NCI-H1105 treated with DMSO at 0.1 percent for 48 hours (cell line): ENCODE measurements around the gene RHBDF1.
A peak's percentile ranks its signal among the peaks of the same experiment; 100 is the strongest.

Source experiments
- DNase-seq: peaks from one replicate; lab custom pipeline; 2025; lab: John Stamatoyannopoulos, UW

The RHBDF1 gene

DNA sequence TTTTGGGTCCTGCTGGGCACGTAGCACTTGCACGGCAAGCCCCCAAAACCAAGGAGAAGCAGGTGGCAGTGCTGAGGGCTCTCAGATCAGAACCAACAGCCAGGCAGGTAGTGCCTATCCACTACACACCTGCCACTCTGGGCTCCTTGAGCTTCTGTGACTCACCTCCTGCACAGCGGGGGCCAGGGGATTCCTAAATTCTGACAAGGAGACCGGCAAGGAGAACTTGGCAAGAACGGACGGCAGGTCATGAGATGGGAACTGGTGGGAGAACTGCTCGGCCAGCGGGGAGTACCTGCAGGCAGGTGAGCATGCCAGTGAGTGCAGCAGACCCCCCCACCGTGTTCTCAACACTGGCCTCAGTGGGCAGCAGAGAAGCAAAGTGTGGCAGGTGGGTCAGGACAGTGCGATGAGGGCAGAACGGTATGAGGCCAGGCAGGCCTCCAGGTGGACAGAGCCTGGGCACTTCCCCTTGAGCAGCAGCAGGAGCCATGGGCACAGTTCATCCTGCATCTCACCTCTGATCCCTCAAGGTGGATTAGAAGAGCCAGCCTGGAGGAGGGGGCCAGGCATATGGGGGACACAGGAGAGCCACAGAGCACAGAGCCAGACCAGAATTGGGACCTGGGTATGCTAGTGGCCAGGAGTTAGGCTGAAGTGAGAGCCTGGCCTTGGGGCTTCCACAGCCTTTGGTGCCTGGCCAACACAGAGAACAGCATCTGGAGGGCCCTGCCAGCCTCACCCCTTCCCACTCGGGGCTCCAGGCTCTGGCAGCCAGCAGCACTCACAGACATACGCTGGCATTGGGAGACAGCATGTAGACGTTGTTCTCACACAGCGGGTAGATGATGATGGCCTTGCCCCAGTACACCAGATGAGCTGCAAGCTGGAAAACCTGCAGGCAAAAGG lies 20.3 kb upstream of the RHBDF1 start:
- DNase-seq, result no peak

DNA sequence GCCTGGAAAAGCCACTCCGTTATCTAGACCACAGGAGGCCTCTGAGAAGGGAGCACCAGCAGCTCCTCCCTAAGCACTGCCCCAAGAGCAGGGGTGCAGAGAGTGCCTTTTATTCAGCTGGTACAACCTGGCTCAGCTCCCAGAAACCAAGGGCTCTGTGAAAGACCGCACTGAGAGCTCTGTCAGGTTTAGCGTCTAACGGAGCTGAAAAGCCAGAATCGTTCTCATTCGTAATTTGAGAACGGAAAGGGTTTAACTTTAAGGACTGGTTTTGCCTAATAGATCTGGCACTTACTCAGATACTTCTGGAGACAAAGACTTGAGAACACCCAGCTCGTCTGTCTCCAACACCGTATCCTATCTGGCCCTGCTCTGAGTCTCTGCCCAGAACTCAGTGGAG lies 19.1 kb upstream of the RHBDF1 start:
- DNase-seq, result peak; percentile 64

DNA sequence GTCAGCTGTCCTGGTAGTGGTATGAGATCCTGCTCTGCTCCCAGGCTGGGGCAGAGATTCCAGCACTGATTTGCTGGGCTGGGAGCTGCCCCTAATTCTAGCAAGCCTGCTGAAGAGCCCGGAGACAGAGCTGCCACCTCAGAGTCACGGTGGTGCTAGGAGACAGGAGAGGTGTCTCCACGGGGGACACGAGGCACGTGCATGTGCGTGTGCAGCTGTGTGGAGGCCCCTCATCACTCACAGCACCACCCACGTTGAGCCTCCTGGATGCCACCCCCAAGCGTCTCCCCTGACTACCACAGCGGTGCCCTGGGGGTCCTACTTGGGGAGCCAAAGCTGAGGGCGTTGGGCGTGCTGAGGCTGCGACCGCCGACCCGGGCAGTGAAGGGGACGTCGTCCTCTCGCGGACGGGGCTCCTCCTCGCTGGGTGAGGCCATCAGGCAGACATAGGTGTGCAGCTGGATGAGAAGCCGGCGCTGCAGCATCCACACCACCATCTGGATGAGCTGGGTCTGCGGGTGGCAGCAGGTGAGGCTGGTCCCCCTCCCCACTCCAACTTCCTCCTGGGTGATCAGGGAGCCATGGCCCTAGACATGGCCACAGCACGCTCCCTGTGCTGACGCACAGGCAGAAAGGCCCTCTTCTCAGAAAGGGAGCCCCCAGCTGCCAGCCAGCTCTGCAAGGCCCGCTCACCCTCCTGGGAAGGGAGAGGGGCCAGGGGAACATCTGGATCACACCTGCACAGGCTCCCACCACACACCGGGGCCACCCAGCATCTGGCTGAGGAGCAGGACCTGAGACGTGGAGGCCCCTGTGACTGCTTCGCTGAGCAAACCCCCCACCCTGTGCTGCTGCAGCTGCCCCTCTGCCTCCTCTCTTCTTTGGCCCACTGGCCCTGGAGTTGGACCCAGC lies 17.2 kb upstream of the RHBDF1 start:
- no peak for DNase-seq

DNA sequence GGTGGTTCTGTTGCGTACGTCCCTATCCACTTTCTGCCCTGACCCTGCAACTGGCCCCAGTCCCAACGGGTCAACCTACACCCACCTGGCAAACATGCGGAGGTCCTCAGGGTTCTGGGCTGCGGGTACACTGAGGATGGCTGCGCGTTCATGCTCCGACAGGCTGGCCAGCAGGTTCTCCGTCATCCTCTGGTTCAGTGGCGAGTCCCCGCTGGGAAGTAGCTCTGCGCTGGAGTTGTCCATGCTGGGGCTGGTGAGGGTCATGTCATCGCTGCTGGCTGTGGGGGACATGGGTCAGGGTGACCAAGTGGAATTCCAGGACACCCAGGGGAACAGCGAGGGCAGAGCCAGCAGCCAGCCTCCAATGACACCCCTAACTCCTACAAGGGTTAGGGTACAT lies 16.2 kb upstream of the RHBDF1 start:
- DNase-seq, result no peak

DNA sequence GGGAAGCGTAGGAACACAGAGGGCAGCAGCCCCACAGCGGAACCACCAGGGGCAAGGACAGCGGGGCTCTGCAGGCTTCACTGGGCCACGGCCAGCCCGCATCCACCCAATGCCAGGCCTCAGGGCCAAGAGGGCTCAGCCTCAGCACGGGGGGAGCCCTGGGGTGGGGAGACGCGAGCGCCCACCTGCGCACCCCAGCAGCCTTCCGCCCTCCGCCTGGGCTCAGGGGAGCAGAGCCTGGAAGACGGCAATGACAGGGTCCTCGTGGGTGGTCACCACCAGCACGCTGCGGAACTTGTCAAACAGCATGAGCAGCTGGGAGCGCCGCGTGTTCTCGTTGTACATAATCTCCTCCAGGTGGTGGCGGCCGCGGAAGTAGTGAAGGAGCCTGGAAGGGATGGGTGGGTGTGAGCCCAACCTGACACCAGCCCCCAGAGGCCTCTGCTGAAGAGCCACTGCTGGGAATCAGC lies 14.1 kb upstream of the RHBDF1 start:
- no peak for DNase-seq

DNA sequence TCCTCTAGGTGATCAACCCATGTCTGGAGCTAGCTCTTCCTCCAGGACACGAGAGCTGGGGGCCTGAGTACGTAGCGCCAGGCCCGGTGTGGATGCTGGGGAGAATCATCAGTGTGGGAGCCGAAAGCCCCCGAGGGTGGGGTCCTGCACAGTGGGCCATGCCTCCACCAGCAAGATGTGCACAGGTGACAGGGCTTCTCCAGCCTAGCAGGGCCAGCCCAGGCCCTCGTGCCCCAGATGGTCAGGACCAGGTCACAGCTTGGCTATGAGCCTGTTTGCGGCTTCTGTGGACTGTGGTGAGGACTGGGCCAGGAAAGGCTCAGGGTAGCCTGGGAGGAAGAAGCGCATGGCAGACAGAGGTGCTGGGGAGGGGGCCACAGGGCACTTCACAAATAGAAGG lies 13.4 kb upstream of the RHBDF1 start:
- DNase-seq, result no peak

DNA sequence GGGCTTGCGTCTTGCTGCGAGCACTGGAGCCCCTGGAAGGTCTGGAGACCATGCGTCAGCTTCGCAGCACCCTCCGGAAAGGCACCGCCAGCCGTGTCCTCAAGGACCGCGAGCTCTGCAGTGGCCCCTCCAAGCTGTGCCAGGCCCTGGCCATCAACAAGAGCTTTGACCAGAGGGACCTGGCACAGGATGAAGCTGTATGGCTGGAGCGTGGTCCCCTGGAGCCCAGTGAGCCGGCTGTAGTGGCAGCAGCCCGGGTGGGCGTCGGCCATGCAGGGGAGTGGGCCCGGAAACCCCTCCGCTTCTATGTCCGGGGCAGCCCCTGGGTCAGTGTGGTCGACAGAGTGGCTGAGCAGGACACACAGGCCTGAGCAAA lies 13.0 kb upstream of the RHBDF1 start:
- no peak for DNase-seq

DNA sequence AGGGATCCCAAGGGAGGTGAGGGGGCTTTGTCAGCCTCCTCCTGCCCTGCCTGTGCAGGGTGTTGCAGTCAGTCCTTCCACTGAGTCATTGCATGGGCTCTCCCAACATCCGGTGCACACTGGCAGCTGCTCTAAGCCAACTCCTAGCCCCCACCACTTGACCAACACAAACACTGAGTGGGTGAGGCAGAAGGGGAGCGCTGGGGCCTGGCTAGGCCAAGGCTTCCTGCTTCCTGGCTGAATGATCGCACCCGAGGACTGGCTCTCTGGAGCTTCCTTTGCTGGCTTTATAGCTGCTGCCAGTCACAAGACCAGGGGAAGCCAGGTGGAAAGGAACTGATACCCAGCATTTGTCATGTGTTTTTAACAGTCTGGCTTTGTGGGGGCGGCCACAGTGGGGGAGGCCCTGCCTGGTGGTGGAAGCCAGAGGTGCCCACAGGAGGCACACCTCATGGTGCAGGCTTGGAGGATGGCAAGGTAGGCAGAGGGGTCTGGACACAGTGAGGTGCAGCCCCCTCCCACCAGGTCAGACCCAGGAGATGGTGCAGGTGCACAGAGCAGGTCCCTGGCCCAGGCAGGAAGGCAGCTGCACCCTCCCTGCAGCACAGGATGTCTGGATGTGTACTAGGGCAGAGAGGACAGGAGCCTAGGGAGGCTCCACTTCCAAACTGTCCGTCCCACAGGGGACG lies 12.4 kb upstream of the RHBDF1 start:
- peak; percentile 42 for DNase-seq

DNA sequence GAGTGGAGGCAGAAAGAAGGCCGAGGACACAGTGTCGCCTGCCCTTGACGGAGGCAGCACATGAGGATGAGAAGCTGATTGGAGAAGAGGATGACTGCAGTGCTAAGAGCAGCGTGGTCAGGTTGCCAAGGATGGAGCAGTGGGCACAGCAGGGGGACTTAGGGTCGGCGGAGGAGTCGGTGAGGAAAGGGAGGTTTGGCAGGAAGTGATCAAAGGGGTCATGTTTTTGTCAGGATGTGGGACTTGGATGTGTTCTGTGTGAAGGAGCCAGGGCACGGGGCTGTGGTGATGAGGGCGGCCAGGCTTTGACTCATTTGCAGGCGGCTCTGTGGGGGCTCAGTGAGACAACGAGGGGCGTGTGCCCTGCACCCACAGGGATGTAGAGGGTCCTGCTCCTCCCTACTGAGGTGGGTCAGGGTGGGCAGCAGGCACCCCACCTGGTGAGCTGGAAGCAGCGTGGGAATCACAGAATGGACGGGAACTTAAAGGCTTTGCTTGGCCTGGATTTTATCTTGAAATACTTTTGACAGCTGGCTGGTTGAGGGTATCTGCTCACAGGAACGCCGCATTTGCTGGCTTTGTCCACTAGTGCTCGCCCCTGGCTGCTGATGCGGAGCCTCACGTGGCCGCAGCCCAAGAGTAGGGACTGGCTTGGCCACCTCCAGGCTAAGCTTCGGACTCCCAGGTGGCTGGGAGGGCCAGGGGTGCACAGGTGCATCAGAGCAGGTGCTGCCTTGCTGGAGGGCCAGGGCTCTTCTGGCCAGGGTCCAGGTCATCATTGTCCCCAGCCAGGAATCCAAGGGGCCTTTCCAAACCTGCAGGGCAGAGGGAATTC lies 11.6 kb upstream of the RHBDF1 start:
- peak; percentile 54 for DNase-seq

DNA sequence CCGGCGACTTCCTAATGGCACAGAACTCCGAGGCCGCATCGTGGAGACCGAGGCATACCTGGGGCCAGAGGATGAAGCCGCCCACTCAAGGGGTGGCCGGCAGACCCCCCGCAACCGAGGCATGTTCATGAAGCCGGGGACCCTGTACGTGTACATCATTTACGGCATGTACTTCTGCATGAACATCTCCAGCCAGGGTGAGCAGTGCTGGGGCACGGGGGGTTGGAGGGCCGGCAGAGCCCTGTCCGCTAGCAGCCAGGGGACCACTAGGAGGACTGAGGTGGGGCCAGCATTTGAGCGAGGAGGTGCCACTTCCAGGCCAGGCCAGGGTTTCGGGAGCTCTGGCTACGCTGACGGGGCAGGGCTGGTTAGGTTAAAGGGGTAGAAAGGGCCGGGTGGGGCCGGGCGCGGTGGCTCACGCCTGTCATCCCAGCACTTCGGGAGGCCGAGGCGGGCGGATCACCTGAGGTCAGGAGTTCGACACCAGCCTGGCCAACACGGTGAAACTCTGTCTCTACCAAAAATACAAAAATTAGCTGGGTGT lies 10.7 kb upstream of the RHBDF1 start:
- DNase-seq, result no peak

DNA sequence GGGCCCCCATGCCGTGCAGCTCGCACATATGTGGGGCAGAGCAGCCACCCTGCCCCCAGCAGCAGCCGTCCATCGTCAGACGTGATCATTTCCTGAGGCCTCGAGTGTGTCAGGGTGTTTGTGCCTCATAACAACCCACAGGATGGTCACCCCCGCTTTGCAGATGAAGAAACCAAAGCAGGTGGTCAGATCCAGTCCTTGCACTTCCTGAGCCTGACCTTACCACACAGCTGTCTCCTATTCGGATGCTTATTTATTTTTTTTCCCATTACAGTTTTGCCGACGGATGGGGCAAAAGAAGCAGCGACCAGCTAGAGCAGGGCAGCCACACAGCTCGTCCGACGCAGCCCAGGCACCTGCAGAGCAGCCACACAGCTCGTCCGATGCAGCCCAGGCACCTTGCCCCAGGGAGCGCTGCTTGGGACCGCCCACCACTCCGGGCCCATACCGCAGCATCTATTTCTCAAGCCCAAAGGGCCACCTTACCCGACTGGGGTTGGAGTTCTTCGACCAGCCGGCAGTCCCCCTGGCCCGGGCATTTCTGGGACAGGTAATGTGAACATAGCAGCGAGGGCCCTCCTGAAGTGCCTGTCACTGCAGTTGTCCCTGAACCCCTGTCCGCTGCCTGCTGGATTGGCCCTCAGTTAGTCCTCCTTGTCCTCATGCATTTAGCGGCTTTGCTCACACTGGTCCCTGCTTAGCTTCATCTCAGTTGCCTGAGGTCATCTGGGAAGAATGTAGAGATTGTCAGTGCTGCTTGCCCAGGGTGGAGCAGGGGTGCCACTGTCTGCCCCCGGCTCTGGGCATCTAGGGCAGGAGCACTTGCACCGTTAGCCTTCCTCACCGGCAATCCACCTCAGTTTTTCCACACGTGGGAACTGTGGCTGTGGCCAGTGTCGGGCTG lies 7.0 kb upstream of the RHBDF1 start:
- DNase-seq, result no peak

DNA sequence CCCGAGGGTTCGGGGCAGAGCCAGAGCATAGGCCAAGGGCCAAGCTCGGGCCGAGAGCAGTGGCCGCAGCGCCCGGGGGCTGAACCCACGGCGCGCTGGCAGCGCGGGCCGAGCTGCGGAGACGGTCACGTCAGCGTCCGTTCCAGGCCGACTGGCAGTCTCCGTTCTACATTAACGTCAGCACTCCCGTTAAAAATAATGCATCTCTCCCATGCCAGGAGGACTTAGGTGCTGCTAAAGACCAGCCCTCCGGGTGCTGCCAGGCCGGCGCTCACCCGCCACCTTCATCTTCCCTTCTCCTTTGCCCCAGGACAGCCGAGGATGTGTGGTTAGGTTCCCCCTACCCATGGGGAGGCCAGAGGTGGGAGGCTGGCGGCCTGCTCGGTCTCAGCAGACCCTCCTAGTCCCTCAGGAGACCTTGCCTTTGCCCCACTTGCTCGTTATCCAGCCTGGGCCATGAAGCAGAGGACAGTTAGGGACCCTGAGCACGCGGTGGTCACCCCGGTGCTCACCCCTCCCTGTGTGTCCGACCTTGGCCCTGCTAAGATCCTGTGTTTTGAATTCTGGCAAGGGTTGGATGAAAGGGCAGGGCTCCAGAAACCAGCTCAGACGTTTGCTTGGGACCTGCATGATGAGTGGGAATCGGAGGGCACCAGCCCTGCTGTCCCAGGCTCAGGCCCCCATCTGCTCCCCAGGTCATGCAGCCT lies 6.2 kb upstream of the RHBDF1 start:
- no peak for DNase-seq

DNA sequence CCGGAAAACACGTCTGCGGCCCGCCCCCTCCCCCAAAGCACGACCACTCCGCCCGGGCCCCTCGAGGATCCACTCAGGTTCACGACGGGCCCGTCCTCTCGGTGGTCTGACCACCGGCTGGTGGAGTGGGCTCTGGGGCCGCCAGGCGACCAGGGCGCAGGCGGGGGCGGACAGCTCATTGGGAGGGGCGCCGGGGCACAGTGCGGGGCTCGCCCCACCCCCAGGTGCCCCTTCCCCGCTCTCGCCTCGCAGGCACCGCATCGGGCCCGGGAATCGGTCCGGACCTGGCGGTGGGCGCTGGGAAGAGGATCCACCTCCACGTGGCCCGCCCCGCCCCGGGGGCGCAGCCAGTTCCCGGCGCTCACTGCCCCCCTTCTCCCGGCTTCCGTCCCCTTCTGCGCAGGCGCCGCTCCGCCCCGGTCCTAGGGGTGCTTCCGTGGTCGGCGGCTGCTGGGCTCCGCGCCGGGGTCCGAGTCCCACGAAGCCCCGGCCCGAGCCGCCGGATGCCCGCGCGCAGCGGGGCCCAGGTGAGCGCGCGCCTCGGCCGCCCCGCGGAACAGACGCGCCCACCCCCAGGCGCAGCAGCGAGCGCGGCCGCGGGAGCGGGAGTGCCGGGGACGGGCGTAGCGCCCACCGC lies 5.5 kb upstream of the RHBDF1 start, which contains the start of gene MPG:
TSS of gene MPG (plus strand) at position 419 of the 637 bp plus-strand sequence. CDS start at position 504, 85 bp downstream.
- peak; percentile 12 for DNase-seq

DNA sequence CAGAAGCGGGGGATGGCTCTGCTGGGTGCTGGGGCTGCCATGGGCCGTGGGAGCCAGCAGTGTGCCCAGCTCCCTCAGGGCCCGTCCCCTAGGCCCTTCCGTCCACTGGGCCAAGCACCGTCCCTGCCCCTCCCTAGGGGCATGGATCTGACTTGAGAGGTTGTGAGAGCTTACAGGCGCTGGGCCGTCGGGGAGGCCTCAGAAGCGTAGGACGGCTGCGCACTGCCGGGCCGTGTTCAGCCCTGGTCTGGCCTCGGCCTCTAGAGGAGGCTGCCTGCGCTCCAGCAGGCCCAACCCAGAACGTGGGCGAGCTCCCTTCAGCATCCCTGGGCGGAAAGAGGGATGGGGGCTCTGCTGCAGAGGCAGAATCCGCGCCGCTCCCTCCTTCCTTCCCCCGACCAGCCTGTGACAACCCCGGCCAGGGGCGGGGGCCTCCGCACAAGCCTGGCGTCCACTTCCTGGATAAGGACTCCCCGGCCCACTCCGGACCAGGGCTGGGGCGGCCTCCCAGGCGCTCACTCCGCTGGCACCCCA lies 4.9 kb upstream of the RHBDF1 start:
- DNase-seq, result no peak

DNA sequence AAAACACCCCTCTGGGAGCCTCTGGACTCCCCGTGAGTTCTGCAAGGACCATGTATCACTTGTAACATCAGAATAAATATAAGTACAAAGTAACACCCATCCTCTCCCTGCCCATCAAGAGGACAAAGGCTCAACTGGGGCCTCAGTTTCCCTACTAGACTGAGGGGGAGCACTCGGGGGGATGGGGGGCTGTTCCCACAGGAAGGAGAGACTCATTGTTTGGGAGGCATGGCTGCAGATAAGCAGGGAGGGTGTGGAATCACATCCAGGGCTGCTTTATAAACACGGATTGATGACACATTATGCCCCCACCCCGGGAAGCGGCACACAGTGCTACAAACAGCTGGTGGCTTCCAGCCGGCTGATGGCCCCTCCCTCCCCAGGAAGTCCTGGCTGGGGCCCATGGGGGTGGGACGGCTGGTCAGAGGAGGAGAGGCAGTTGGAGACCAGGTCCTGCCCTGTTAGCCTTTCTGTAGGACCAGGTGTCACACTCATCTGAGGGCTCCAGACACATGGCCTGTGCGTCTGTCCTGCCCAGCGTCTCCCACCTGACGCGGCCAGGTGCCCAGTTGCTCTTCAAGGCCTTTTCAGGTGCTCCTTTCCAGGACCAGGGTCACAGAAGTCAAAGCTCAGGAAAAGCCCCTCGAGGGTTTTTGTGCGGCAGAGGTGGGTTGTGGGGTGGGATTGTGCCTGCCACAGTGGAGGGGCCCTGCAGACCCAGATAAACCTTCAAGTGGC lies 4.3 kb upstream of the RHBDF1 start:
- no peak for DNase-seq

DNA sequence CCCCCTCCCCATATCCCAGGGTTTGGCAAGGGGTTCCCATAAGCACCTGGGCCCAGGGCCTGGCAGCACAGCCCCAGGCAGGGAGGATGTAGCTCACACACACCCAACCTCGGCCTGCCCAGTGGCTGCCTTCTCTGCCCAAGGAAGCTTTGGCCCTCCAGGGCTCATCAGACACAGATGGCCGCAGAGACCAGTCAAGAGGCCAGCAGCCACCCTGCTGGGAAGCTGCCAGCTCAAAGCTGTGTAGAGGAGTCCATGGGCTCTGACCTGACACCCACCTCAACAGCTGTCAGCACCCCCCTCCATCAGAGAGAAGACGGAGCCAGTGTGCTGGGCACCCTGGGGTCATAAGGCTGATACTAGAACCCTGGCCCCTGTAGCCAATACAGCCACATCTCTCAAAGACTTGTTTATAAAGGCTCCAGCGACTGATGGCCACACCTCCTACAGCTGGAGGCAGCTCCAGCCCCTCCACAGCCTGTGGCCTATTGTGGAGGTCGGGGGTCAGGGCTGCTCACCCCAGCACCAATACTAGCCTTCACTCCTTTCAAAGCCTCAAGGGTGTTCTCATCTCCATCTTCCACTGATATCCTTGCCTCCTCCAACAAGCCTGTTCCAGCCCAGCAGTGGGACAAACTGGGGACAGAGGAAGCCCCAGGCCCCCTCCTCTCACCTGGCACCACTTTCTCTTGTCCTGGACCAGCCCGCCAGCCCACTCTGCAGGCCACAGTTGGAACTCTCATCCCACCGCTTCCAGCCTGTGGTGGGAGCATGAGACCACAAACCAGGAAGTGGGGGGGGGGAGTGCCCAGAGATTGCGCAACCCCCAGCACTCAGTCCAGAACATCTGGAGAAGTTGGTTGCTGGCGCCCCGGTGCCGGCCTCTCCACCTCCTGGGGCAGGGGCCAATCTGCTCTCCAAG lies 3.4 kb upstream of the RHBDF1 start:
- DNase-seq, result no peak
